K562 (cell line): Measurements from ENCODE around the gene LRRC8E. TPM values are rescaled to one million over a fixed set of nuclear protein-coding genes. Genes with fewer than 3 reads are reported as not detected.

Experiments used
- FOSL1 ChIP-seq: fragments of 200-800 bp; sonication (Bioruptor generic); conservative IDR thresholded peaks from 2 replicates; pipeline ENCODE4 v1.6.1; 2016; ENCODE audit warnings: missing genetic modification characterization, missing compliant biosample characterization
- KAT8 ChIP-seq: fragments of 450-650 bp; IDR thresholded peaks from 2 replicates; pipeline ENCODE4 v1.6.1; 2016; ENCODE audit warnings: low read depth, mild to moderate bottlenecking
- XRCC3 ChIP-seq: fragments of 450-650 bp; IDR thresholded peaks from 2 replicates; pipeline ENCODE4 v1.6.1; 2017; ENCODE audit warnings: mild to moderate bottlenecking, moderate library complexity
- YBX1 ChIP-seq: fragments of 450-650 bp; IDR thresholded peaks from 2 replicates; pipeline ENCODE4 v1.7.1; 2016; ENCODE audit warnings: mild to moderate bottlenecking
- polyA plus RNA-seq, 8 experiments: library from polyadenylated mRNA; depleted of rRNA in 4 of 8; stranded (reverse) in 5 of 8; unstranded in 3 of 8; fragments of >200 nt; fragmentation: Nextera tagmentation in 2 of 8; fragmentation: Illumina TruSeq in 1 of 8; extraction: Ambion mirVana in 2 of 8; extraction: Trizol in 1 of 8; gene quantifications; 2 replicates each; pipeline versions ENCODE4 v1.2.1 to v1.2.3, GENCODE V29; 2011 to 2014; ENCODE audit warnings: inconsistent platforms in 1 of 8, missing spikeins in 1 of 8
- total RNA-seq, 7 experiments: library from RNA; depleted of rRNA in 6 of 7; stranded (reverse); fragments of >200 nt in 6 of 7; fragmentation: Illumina TruSeq in 2 of 7; extraction: Trizol in 2 of 7; gene quantifications; 2 replicates each; pipeline versions ENCODE4 v1.2.1 to v1.2.3, GENCODE V29; 2011 to 2021; ENCODE audit warnings: low replicate concordance in 1 of 7
- TF ChIP-seq, protein P1 (sequence below), 2 experiments: fragments of 450-650 bp; IDR thresholded peaks; 2 replicates each; pipeline ENCODE4 v1.6.1; 2016; ENCODE audit warnings: mild to moderate bottlenecking in 2 of 2, borderline replicate concordance in 1 of 2, low read depth in 1 of 2, moderate library complexity in 1 of 2
- TF ChIP-seq, protein P2 (sequence below): fragments of 450-650 bp; formaldehyde crosslinking; IDR thresholded peaks from 2 replicates; pipeline ENCODE4 v1.4.0; 2022; ENCODE audit warnings: missing genetic modification characterization
- TF ChIP-seq, protein P3 (sequence below): fragments of 250-450 bp; sonication (Bioruptor Pico); IDR thresholded peaks from 2 replicates; pipeline ENCODE4 v1.5.0; 2021; ENCODE audit warnings: mild to moderate bottlenecking, borderline replicate concordance
- TF ChIP-seq, protein P4 (sequence below): fragments of 250-450 bp; sonication (Bioruptor Pico); IDR thresholded peaks from 2 replicates; pipeline ENCODE4 v1.5.1; 2021; ENCODE audit warnings: mild to moderate bottlenecking

LRRC8E gene
- total and polyA plus RNA-seq, 9 of the 15 experiments (the other 6 are each of a cell fraction or from before 2014, with no cell fraction given) = 0.08 to 5.7 (median 3.5) TPM; not detected in 1

DNA sequence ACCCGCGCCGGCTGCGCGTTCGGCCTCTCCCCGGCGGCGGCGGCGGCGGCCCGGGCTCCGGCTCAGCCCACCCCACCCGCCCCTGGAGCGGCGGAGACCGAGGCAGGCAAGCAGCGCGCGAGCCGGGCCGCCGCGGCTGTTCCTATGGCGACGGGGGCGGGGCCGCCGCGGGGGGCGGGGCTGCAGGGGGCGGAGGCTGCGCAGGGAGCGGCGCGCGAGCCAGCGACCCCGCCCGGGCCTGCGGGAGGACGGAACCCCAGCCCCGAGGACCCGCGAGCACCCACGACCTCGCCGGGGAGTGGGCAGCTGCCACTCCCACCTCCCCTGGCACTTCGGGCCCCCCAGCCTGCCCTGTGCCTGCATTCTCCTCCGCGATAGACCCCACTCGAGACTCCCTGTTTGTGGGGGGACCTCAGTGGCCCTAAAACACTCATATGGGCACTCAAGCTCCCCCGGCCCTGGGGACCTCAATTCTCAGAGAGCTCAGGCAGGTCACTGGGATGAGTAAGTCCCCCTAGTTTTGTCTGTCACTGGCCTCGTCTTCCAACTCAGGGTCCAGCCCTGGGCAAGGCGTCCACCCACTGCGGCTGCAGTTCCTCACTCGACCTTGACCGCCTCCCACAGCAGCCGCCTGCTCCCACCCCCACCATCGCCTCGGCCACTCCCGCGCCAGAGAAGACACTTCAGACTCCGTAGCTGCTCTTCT lies 37.9 kb downstream of the LRRC8E start, which contains the start of gene CTXN1 (continued):
- TF ChIP-seq YBX1 = no peak
- TF ChIP-seq KAT8 = no peak
- TF ChIP-seq, protein P1, sequence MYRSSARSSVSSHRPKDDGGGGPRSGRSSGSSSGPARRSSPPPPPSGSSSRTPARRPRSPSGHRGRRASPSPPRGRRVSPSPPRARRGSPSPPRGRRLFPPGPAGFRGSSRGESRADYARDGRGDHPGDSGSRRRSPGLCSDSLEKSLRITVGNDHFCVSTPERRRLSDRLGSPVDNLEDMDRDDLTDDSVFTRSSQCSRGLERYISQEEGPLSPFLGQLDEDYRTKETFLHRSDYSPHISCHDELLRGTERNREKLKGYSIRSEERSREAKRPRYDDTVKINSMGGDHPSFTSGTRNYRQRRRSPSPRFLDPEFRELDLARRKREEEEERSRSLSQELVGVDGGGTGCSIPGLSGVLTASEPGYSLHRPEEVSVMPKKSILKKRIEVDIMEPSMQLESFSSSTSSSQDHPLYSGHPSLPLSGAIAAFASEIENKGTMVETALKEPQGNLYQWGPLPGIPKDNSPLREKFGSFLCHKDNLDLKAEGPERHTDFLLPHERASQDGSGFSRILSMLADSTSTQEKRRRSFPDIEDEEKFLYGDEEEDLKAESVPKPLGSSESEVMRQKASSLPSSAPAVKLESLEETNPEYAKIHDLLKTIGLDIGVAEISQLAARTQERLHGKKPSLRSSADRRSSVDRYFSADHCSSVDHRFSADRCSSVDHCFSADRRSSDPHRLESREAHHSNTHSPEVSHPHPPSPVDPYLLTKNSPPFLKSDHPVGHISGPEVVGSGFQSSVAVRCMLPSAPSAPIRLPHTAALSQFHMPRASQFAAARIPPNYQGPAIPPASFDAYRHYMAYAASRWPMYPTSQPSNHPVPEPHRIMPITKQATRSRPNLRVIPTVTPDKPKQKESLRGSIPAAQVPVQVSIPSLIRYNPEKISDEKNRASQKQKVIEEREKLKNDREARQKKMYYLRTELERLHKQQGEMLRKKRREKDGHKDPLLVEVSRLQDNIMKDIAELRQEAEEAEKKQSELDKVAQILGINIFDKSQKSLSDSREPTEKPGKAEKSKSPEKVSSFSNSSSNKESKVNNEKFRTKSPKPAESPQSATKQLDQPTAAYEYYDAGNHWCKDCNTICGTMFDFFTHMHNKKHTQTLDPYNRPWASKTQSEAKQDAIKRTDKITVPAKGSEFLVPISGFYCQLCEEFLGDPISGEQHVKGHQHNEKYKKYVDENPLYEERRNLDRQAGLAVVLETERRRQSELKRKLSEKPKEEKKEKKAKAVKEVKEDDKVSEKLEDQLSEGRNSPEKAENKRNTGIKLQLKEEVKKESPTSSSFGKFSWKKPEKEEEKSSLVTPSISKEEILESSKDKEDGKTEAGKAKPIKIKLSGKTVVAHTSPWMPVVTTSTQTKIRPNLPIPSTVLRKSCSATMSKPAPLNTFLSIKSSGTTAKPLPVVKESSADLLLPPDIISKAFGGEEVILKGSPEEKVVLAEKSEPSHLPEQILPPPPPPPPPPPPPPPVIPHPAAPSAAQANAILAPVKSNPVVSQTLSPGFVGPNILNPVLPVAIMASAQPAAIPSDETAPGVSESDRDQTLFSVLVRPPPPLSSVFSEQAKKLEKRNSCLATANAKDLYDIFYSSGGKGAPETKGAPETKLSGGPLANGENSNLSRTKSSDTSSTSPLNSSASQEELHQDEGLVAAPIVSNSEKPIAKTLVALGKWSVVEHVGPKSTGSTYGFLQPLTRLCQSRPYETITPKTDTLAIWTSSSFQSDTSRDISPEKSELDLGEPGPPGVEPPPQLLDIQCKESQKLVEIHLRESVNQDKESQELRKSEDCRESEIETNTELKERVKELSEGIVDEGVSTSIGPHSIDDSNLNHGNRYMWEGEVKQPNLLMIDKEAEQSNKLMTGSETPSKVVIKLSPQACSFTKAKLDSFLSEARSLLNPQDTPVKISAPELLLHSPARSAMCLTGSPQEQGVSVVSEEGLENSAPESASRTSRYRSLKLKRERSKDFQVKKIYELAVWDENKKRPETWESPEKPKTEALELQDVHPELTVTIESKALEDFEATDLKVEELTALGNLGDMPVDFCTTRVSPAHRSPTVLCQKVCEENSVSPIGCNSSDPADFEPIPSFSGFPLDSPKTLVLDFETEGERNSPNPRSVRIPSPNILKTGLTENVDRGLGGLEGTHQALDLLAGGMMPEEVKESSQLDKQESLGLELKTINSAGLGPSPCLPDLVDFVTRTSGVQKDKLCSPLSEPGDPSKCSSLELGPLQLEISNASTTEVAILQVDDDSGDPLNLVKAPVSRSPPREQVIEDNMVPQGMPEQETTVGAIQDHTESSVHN (IDR thresholded peaks at IDR 0.05; ENCODE audit: borderline replicate concordance in 1 of 2, low read depth in 1 of 2) = no peak
- TF ChIP-seq FOSL1 (tag) = no peak; the same call in 1 of the 2 replicates
- TF ChIP-seq, protein P2, sequence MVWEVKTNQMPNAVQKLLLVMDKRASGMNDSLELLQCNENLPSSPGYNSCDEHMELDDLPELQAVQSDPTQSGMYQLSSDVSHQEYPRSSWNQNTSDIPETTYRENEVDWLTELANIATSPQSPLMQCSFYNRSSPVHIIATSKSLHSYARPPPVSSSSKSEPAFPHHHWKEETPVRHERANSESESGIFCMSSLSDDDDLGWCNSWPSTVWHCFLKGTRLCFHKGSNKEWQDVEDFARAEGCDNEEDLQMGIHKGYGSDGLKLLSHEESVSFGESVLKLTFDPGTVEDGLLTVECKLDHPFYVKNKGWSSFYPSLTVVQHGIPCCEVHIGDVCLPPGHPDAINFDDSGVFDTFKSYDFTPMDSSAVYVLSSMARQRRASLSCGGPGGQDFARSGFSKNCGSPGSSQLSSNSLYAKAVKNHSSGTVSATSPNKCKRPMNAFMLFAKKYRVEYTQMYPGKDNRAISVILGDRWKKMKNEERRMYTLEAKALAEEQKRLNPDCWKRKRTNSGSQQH (CRISPR knock-in tag) = peak; percentile 52; the same call in 1 of the 2 replicates
- TF ChIP-seq, protein P3, sequence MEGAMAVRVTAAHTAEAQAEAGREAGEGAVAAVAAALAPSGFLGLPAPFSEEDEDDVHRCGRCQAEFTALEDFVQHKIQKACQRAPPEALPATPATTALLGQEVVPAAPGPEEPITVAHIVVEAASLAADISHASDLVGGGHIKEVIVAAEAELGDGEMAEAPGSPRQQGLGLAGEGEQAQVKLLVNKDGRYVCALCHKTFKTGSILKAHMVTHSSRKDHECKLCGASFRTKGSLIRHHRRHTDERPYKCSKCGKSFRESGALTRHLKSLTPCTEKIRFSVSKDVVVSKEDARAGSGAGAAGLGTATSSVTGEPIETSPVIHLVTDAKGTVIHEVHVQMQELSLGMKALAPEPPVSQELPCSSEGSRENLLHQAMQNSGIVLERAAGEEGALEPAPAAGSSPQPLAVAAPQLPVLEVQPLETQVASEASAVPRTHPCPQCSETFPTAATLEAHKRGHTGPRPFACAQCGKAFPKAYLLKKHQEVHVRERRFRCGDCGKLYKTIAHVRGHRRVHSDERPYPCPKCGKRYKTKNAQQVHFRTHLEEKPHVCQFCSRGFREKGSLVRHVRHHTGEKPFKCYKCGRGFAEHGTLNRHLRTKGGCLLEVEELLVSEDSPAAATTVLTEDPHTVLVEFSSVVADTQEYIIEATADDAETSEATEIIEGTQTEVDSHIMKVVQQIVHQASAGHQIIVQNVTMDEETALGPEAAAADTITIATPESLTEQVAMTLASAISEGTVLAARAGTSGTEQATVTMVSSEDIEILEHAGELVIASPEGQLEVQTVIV = no peak
- TF ChIP-seq XRCC3 = no peak
- TF ChIP-seq, protein P4, sequence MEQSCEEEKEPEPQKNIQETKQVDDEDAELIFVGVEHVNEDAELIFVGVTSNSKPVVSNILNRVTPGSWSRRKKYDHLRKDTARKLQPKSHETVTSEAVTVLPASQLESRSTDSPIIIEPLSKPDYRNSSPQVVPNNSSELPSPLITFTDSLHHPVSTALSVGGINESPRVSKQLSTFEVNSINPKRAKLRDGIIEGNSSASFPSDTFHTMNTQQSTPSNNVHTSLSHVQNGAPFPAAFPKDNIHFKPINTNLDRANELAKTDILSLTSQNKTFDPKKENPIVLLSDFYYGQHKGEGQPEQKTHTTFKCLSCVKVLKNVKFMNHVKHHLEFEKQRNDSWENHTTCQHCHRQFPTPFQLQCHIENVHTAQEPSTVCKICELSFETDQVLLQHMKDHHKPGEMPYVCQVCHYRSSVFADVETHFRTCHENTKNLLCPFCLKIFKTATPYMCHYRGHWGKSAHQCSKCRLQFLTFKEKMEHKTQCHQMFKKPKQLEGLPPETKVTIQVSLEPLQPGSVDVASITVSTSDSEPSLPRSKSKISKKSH (CRISPR knock-in tag) = no peak
